Measurements from ENCODE around the gene FHOD3. TPM values are rescaled to one million over a fixed set of nuclear protein-coding genes. Genes with fewer than 3 reads are reported as not detected.
"Not testable (repeated sequence)": the region's sequence is repeated elsewhere in the genome, so short reads cannot be mapped to it uniquely, and the experiment has no call there.

FHOD3 gene
- total and polyA plus RNA-seq, 4 donors, result 0.57 to 1.3 (median 1.2) TPM; not detected in 1

DNA sequence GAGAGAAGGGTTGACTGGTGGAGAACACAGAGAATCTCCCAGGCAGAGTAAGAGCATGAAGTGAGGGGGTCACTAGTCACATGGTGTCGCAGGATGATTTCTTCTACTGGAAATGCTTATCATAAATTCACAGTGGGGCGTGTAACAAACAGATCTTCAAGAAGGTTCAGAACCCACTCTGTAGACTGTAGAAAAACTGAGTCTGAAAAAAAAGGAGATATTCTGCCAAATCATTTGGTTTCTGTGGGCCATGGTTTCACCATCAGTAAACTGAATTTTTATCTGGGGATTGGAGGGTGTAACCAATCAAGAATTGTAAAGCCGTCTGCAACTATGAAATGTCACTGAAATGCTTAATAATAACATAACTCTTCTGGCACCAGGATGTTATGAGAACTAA, 516.3 kb downstream of the FHOD3 start:
- Histone ChIP-seq H3K9me3 (ENCODE audit: control insufficient read depth in 4 of 4, low read length in 3 of 4) (no peaks in the 10 kb centered on the region), H3K27ac (ENCODE audit: low read depth in 1 of 2, low read length in 2 of 2) (no peak overlapping the region), H3K4me3 (ENCODE audit: low read depth in 1 of 3, low read length in 3 of 3) (no peak overlapping the region), H3K9ac (ENCODE audit: low read depth in 1 of 2, low read length in 2 of 2) (no peak overlapping the region), H3K27me3 (ENCODE audit: control insufficient read depth in 4 of 4, insufficient read depth in 4 of 4, low read length in 3 of 4) (no peaks in the 10 kb centered on the region), H3K4me1 (ENCODE audit: control insufficient read depth in 4 of 4, insufficient read depth in 4 of 4, low read length in 3 of 4) (peaks cover 0 to 3% (median 1%) of the 10 kb centered on the region in 4 donors), H3K36me3 (ENCODE audit: control insufficient read depth in 4 of 4, insufficient read depth in 3 of 4, low read depth in 1 of 4, low read length in 3 of 4) (peaks cover 0 to 4% (median 3%) of the 10 kb centered on the region in 4 donors)
- WGBS, result 91% methylated on average over 3 of the region's 3 CpGs
- TF ChIP-seq HNF4A (conservative IDR thresholded peaks at IDR 0.05), result no peak
- TF ChIP-seq HNF4G (IDR thresholded peaks at IDR 0.05), result no peak
- TF ChIP-seq, protein P1, sequence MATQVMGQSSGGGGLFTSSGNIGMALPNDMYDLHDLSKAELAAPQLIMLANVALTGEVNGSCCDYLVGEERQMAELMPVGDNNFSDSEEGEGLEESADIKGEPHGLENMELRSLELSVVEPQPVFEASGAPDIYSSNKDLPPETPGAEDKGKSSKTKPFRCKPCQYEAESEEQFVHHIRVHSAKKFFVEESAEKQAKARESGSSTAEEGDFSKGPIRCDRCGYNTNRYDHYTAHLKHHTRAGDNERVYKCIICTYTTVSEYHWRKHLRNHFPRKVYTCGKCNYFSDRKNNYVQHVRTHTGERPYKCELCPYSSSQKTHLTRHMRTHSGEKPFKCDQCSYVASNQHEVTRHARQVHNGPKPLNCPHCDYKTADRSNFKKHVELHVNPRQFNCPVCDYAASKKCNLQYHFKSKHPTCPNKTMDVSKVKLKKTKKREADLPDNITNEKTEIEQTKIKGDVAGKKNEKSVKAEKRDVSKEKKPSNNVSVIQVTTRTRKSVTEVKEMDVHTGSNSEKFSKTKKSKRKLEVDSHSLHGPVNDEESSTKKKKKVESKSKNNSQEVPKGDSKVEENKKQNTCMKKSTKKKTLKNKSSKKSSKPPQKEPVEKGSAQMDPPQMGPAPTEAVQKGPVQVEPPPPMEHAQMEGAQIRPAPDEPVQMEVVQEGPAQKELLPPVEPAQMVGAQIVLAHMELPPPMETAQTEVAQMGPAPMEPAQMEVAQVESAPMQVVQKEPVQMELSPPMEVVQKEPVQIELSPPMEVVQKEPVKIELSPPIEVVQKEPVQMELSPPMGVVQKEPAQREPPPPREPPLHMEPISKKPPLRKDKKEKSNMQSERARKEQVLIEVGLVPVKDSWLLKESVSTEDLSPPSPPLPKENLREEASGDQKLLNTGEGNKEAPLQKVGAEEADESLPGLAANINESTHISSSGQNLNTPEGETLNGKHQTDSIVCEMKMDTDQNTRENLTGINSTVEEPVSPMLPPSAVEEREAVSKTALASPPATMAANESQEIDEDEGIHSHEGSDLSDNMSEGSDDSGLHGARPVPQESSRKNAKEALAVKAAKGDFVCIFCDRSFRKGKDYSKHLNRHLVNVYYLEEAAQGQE (IDR thresholded peaks at IDR 0.05), result no peak
- no peak for DNase-seq (ENCODE audit: low spot score)

- H3K9me3 ChIP-seq (ENCODE audit: control insufficient read depth in 4 of 4, low read length in 3 of 4), result no peaks in the 10 kb centered on the region
- no peak overlapping the region for H3K27ac ChIP-seq (ENCODE audit: low read depth in 1 of 2, low read length in 2 of 2)
- H3K27me3 ChIP-seq (ENCODE audit: control insufficient read depth in 4 of 4, insufficient read depth in 4 of 4, low read length in 3 of 4), result no peaks in the 10 kb centered on the region
- H3K4me1 ChIP-seq (ENCODE audit: control insufficient read depth in 4 of 4, insufficient read depth in 4 of 4, low read length in 3 of 4), result no peaks in the 10 kb centered on the region
- peaks cover 0 to 4% (median 3%) of the 10 kb centered on the region in 4 donors for H3K36me3 ChIP-seq (ENCODE audit: control insufficient read depth in 4 of 4, insufficient read depth in 3 of 4, low read depth in 1 of 4, low read length in 3 of 4)
- no peak overlapping the region for H3K9ac ChIP-seq (ENCODE audit: low read depth in 1 of 2, low read length in 2 of 2)
- no peak overlapping the region for H3K4me3 ChIP-seq (ENCODE audit: low read depth in 1 of 3, low read length in 3 of 3)
- TF ChIP-seq RAD21 (IDR thresholded peaks at IDR 0.05) (no peak), EGR1 (IDR thresholded peaks at IDR 0.05; ENCODE audit: low read depth in 2 of 2) (no peak), JUND (IDR thresholded peaks at IDR 0.05) (no peak), HNF4A (conservative IDR thresholded peaks at IDR 0.05) (no peak), HNF4G (IDR thresholded peaks at IDR 0.05) (no peak), MAX (IDR thresholded peaks at IDR 0.05) (no peak), YY1 (IDR thresholded peaks at IDR 0.05) (no peak), FOXA2 (IDR thresholded peaks at IDR 0.05) (no peak), FOXA1 (IDR thresholded peaks at IDR 0.05) (no peak), ZBTB33 (IDR thresholded peaks at IDR 0.05) (no peak), NR2F2 (IDR thresholded peaks at IDR 0.05) (no peak), TAF1 (conservative IDR thresholded peaks at IDR 0.05) (no peak), ATF3 (IDR thresholded peaks at IDR 0.05) (no peak), GABPA (IDR thresholded peaks at IDR 0.05 in 1 of 2, conservative IDR thresholded peaks at IDR 0.05 in 1 of 2) (no peak), SP1 (IDR thresholded peaks at IDR 0.05) (no peak)
- TF ChIP-seq, protein P1 (IDR thresholded peaks at IDR 0.05), result no peak
- TF ChIP-seq, protein P2, sequence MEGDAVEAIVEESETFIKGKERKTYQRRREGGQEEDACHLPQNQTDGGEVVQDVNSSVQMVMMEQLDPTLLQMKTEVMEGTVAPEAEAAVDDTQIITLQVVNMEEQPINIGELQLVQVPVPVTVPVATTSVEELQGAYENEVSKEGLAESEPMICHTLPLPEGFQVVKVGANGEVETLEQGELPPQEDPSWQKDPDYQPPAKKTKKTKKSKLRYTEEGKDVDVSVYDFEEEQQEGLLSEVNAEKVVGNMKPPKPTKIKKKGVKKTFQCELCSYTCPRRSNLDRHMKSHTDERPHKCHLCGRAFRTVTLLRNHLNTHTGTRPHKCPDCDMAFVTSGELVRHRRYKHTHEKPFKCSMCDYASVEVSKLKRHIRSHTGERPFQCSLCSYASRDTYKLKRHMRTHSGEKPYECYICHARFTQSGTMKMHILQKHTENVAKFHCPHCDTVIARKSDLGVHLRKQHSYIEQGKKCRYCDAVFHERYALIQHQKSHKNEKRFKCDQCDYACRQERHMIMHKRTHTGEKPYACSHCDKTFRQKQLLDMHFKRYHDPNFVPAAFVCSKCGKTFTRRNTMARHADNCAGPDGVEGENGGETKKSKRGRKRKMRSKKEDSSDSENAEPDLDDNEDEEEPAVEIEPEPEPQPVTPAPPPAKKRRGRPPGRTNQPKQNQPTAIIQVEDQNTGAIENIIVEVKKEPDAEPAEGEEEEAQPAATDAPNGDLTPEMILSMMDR (IDR thresholded peaks at IDR 0.05; ENCODE audit: low read depth, low read length, missing input control), result no peak
- DNase-seq (ENCODE audit: low spot score), result no peak
- 84% methylated on average over 1 of the region's 1 CpG for WGBS
Measured at GRCh38 chr18:36814994-36815393, 517.5 kb downstream of the FHOD3 start.

GRCh38 chr18:36816096-36816495, 518.6 kb downstream of the FHOD3 start:
- H3K27me3 ChIP-seq (ENCODE audit: control insufficient read depth in 4 of 4, insufficient read depth in 4 of 4, low read length in 3 of 4); H3K9ac ChIP-seq (ENCODE audit: low read depth in 1 of 2, low read length in 2 of 2); H3K36me3 ChIP-seq (ENCODE audit: control insufficient read depth in 4 of 4, insufficient read depth in 3 of 4, low read depth in 1 of 4, low read length in 3 of 4); H3K9me3 ChIP-seq (ENCODE audit: control insufficient read depth in 4 of 4, low read length in 3 of 4); H3K4me1 ChIP-seq (ENCODE audit: control insufficient read depth in 4 of 4, insufficient read depth in 4 of 4, low read length in 3 of 4); H3K27ac ChIP-seq (ENCODE audit: low read depth in 1 of 2, low read length in 2 of 2); DNase-seq (ENCODE audit: low spot score); H3K4me3 ChIP-seq (ENCODE audit: low read depth in 1 of 3, low read length in 3 of 3): not testable (repeated sequence)
